ENCODE data around the gene MYO18A.

MYO18A gene

DNA sequence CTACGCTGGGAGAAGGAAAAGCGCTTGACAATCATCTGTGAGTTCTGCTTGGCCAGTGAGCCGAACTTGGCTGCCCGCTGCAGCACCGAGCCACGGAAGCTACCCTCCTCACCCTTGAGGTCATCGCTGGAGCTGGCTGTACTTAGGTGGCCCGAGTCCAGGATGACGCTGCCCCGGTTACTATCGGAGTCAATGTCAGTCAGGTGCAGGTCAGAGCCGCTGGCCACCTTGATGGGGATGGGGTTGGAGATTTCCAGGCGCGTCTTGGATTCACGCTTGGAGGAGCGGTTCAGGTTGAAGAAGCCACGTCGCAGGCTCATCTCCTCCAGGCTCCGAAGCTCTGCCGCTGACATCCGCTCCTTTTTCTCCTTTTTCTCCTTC is 13.7 kb downstream of the MYO18A start:
- no peak for DNase-seq

DNA sequence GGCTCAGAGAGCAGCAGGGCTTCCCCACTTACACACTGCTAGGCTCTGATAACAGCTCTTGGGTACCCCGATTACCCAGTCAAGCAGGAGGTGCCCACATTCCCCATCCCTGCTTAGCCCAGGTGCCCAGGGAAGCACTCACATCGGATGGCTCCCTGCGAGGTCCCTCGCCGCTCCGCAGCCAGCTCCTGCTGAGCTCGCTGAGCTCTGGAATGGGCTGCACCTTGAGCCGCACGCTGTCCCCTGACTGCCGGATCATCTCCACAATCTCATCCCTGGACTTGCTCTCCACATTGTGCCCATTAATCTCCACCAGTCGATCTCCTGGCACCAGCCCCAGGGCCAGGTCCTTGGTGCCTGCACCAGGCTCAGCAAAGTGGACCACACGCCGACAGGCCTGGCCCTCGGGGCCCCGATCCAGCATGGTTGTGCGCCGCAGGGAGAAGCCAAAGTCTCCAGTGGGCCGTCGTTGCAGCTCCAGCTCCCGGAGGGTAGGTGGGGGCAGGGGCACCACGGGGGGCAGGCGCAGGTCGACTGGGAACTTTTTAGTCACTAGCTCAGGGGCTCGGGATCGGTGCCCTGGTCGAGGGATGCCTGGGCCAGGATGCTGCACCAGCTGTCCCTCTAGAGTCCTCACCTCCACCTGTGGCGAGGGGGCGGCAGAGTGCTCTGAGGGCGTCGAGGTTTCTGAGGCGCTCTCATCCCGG is 14.2 kb downstream of the MYO18A start:
- no peak for DNase-seq

DNA sequence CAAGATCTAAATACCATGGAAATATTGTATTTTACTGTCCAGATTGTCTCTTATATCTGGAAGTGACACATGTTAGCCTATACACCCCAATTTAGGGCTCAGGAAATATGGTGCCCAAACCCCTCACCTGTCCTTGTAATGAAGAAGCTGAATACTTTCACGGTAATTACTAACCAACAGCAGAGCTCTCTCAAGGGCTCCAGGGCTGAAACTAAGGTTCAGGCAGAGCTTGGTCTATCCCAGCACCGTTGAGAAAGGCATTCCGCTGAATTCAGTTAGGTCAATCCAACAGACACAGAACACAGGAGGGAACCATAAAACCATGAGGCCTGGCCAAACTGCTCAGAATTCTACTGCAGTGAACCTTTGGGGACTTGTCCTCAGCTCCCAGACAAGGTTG is 14.9 kb downstream of the MYO18A start:
- DNase-seq: no peak

DNA sequence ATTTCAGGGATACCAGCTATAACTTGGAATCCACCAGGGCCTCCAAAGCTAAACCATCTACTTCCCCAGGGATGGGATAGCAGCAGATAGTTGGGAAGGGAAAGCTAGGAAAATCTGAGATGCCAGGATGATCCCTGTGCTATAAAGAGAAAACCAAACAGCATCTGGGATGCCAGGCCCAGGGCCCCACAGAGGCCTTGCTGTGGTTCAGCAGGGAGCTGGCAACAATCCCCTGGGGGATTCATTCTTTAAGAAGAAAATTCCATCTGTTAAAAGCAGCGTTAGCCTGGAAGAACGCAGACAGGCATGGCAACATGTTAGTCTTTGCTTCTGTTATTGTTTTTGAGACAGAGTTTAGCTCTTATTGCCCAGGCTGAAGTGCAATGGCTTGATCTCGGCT is 16.6 kb downstream of the MYO18A start:
- DNase-seq: no peak

DNA sequence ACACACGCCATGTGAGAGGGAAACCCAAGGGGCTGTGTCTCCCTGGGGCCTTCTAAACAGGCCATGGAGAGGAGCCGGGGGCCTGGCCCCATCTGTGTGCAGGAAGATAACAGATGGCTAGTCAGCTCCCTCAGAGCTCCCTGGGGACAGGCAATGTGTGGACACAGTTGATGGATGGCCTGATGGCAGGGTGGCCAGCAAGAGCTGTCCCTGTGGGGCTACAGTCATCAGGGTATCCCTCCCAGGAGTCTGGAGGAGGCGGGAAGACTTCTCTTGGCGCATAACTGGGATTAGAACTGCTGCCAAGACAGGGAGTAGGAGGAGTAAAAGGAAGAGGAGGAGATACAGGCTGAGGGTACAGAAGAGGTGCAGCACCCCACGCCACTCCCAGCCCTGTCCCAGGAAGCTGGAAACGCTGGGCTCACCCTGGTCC is 17.3 kb downstream of the MYO18A start:
- no peak for DNase-seq

DNA sequence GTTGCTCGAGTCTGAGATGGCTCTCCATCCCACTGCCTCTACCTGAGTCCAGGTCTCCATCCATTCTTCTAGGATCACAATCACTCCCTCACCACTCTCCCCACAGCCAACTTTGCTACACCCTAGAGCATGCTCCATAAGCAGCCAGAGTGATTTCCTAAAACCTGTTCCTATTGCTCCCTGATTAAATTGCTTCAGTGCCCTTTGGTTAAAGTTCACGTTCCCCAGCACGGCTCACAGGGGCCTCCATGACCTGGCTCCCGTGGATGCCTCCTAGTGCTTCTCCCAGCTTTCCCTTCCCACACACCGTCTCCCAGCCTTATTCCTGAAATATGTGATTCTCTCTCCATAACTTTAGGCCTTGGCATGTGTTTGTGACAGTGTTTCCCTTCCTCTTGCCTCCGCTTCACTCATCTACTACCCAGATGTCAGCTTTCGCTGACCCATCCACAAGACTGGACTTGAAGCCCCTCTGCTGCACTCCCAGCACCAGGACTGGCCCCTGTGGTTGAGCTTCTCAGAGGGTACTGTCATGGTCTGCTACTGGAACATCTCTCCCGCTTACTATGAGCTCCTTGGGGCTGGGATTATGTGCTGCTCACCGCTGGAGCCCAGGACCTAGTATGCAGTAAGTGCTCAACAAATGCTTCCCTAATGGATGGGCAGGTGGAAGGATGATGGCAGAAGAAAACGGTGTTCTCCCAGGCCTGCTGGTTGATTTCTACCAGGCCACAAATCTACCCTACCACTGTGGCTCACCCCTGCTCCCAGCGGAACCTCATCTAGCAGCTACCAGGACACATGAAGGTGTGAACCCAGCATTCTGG is 17.9 kb downstream of the MYO18A start:
- no peak for DNase-seq

DNA sequence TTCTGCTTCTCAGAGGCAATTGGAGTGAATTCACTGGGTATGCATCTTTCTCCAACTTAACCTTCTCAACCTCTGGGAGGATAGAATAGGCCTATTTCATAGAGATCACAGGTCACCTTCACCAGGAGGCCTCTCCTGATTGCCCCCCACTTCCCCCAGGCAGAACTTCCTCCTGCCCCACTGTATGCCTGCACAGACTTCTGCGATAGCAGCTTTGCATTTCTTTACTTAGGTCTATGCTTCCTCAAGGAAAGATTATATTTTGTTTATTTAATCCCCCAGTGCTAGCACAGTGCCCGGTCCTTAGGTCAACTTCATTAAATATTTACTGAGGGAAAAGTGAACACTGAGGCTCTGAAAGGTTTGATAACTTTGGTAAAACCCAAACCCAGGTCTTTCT is 19.9 kb downstream of the MYO18A start:
- DNase-seq: no peak

DNA sequence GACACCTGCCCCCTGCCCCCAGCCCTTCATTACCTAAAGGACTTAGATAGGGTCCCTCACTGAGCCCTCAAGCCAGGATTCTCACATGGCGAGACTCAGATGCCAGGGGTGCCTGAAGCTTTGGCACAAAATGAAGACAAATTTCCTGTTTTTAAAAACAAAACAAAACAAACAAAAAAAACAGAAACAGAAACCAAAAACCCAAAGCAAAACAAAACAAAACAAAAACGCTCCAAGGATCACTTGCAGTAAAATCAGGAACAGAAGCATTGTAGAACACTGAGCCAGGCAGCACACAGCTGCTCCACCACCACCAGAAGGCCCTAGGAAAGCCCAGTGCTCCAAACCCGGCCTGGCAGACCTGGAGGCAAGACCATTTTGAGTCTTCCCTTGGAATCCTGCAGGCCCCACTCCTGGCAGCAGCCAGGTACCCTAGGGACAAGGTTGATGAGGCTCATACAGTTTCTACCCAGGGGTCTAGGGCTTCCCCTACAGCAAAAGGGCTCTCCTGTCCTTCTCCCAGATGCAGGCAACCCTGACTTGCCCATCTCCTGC is 20.8 kb downstream of the MYO18A start:
- no peak for DNase-seq

DNA sequence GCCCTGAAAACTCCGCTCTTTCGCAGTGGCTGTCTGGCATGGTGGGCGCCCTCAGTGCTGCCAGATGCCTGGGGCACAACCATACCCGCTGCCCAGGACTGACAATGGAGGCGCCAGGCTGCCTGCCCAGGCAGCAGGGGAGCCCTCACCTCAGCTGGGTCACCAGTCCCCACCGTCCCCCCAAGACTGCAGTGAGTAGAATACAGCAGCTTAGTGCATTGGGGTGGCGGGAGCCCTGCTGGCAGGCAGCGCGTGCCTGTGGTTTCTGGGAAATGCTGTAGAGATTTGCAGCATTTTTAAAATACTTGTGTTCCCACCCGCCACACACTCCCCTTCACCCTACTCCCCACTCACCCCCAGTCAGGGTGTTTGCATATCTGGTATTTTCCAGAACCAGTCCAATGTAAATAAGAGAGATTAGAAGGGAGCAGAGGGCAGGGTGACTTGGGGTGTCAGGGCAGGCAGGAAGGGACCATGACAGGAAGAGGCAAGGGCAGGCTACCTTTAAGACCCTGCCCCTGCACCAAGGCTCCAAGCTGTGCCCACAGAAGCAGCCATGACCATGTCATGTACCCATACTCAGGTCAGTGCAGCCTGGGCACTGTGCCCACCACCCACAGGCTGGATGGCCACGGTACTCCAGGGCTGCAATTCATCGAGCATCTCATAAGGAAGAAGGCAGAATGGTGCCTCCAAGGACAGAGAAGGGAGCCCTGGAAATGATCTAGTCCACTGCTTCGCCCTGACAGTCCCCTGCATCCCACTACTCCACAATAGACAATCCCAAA is 21.5 kb downstream of the MYO18A start:
- no peak for DNase-seq

DNA sequence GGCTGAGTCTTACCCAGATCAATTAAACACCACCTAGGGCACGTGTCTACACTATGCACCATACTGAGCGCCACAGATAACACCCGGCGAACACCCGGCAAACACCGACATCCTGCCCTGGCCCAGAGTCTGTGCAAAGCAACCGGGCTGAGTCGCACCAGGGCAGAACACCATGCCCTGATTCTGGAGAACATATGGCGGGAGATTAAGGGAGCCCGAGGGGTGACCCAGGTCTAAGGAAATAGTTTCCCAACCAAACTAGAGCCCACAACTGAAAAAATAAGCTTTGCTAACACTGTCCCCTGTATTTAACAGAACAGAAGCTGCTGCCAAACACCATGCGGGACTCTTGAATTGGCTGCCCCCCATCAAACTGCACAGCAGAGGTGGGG is 22.1 kb downstream of the MYO18A start:
- DNase-seq: no peak

DNA sequence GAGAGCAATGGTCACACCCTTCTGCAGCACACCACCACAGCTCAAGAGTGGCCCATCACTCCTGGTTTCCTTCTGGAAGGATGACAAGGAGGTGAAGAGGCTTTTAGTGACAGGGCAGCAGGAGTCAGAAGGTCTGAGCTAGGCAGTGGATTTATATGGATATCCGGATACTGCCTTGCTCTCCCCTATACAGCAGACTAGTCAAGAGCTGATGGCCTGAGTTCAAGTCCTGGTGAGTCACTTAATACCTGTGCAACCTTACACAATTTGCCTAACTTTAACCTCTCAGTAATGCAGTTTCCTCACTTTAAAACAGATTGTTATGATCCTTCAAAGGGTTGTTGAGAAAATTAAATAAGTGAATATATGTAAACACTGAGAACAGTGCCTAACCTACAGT is 22.9 kb downstream of the MYO18A start:
- DNase-seq: no peak

DNA sequence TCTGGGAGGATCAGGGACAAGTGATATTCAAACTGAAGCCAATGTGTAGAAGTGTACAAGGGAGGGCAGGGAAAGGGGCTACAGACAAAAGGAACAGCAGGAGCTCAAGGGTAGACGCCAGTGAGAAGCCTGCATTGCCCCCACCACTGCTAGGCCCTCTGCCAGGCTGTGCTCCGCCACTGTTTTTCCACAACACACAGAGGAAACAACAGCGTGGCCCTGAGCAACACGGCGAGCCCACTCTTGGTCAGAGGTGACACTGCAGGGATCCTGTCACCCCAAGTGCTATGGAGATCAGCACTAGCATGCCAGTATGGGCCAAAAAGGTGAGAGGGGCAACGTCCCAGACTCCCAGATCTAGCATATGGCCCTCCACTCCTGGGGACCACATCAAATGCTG is 23.4 kb downstream of the MYO18A start:
- DNase-seq: no peak

DNA sequence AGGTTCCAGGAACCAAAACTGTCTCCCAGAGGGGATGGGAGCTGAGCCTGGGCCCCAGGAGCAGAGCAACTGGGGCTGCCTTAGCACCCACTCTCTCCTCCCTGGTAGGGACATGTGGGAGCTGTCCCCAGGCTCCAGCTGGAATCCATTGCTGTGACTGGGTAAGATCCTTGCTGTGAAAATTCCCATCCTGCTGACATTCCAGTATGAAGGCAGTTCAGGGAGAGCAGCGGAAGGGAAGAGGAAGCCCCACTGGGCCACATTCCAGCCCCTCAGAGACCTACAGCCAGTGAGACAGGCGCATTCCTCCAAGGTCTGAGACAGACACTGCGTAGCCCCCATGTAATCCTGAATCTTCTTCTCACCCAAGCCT is 24.2 kb downstream of the MYO18A start:
- DNase-seq: no peak

DNA sequence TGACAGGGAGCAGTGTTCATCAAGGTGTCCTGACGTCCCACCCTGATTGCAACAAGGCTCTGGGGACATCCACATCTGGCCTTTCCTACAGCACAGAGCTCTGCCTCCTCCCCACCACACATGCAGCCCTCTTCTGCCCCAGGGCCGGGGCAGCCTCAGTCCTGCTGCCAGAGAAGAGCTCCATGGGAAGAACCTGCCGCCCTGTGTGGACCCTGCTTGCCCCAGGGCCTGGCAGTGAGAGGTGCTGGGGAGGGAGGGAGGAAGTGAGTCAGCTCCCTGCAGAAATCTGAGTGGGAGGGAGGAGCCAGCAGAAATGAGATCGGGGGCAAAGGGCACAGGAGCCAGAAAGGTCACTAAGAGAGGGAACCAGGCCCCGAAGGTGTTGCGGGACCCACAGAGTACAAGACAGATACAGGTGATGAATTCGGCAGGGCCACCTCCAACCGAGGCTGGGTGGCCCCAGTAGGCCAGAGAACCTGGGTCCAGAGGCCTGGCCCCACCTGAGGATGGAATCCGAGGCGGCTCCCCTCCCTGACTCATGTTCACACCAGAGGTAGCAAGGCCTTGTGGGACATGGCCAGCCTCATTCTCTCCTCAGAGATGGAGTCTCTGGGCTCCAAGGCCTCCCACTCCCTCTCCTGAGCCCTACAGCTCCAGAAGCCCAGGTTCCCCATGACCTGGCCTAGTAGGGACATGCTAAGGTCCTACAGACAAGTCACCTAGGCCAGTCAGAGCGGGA is 24.8 kb downstream of the MYO18A start:
- DNase-seq: no peak

DNA sequence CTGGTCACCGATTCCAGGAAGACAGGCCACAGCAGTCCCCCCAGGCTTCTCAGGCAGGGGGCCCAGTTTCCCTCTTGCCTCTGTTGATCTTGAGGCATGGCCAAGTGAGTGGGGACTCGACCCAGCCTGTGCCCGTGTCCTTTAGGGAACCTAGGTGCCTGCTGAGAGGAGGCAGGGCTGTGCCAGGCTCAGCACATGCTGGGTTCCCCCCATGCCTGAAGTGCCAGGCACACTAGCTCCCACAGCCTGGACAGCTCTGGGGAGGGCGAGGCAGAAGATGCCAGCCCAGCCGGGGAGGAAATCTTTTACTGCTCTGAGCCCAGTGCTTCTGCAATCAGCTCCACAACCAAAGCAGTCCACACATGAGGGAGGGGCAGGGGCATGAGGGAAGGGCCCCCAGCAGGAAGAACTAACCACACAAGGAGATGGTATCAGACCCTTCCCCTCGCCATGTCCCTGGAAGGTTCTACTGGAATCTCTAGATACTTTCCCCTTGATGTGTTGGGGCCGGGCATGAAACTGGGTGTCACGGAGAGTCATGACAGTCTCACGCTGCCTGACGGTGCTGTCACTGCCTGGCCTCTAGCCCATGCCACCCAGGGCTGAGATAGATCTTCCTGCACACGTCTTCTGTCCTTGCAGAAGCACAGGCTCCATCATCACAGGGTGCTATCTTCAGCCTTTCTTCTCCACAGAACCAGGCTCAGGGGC is 25.5 kb downstream of the MYO18A start:
- DNase-seq: no peak

DNA sequence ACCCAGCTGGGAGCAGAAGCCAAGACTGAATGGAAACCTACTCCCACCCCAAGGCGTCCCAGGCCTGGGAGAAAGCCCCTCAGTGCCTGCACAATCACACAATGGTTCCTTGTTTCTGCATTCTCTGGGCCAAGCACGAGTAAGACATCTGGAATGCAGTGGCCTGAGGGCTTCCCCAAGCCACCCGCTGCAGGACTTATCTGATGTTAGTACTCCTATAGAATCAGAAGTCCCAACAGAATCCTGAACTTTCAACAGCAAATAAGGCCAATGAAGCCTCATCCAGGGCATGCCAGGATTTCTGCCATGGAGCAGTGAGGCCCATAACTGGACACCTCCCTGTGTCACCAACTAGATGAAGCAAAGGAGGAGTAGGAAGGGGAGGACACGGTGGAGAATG is 28.6 kb downstream of the MYO18A start:
- no peak for DNase-seq

DNA sequence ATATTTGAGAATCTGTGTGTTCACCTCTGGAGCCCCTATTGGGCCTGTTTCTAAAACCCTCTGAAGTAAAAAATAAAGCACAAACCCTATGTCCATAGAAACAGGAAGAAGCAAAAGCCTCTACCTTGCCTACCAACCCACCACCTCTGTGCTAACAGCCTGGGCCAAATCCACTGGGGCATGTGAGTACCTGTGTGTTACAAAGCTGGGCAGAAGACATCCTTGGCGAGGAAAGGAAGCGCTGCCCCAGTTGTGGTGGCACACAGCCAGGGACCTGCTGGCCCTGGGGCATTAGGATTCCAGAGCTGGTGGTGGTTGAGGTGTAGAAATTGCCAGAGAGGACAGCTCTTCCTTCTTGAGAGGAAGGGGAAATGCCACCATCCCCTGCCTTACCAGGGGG is 30.0 kb downstream of the MYO18A start:
- no peak for DNase-seq

DNA sequence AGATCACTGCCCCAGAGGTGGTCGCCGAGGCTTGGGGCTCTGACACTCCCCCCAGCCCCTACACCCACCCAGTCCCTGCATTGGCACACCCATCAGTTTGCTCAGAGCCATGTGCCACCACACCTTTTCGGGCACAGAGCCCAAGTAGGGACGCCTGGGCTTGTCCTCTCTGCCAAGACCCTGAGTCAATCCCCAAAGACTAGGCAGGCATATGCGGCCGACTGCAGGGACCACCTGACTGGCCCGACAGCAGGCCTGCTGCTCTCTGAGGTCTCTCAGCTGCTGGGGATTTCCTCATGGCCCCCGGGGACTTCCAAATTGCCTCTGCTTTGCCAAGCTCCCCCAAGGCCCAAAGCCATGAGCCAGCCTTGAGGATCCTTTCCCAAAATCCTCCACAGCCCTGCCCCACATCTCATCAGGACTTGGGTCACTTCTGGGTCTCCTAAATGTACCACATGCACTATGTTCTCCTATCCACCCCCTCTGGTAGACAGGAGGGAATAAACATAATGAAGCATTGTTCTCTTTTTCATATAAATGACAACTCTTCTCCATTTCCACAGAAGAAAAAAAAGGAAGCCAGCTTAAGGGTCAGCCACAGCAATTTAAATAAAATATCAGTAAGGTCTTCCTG is 30.6 kb downstream of the MYO18A start:
- DNase-seq: peak; percentile 23

DNA sequence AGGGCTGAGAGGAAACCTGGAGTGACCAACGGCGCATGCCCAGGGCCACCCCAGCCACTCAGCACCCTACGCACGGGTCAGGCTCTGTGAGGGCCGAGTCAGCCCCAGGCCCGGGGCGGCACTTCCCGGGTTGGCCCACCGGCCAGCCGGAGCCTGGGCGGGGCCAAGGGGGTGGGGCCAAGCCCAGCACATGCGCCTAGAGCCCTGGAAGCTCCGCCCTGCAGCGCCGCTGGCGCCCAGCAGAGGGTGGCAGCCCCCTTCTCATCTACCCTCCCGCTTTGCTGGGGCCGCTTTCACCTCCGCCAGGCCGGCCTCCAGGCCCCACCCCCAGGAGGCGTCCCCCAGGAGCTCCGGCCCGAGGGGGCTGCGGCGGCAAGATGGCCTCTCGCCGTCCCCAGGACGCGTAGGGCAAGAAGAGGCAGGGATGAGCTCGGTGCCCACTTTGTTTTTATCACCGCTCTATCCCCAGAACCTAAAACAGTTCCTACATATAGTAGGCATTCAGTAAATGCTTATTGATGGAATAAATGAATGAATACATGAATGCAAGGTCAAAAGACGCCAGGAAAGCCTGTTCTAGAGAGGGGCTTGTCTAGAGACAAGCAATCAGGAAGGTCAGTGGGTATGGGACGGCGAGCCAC is 31.3 kb downstream of the MYO18A start:
- DNase-seq: peak; percentile 93

DNA sequence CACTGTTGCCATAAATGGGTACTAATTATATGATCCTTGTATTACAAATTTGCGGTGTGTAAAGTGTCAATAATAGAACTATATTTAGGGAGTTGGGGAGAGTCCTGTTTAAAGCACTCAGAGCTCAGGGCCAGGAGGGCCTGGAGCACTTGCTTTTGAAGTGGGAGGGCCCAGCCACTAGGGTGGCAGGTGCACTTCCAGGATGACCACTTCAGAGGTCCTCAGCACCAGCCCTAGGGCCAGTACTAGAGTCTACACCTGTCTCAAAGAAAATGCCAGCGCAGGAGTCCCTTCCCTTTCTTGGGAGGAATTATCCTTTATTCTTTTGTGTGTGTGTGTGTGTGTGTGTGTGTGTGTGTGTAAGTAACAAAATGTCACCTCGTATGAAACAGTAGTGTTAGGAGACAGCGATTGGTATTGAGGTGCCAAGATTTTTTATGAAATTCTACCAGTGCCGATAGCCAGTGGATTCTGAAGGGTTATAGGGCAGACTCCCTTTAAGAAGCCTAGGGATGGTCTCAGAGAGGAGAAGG is 31.9 kb downstream of the MYO18A start:
- peak; percentile 48 for DNase-seq

DNA sequence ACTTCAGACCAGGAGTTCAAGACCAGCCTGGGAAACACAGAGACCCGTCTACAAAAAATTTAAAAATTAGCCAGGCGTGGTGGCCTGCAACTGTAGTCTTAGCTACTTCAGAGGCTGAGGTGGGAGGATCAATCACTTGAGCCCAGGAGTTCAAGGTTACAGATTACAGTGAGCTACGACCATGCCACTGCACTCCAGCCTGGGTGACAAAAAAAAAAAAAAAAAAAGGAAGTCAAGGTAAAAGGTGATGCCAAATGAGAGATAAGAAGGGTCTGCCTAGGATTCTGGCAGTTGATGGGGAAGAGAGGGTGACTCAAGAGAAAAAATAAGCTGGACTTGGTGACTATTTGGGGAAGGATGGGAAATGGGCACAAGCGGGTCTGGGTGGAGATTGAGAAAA is 32.5 kb downstream of the MYO18A start:
- no peak for DNase-seq

Measured in NCI-H345 (cell line).